Neural crest cell (in vitro differentiated cells): ENCODE measurements around the gene CATSPERZ. TPM values are rescaled to one million over a fixed set of nuclear protein-coding genes. Genes with fewer than 3 reads are reported as not detected.
A peak's percentile ranks its signal among the peaks of the same experiment; 100 is the strongest.
"Not testable (repeated sequence)": the region's sequence is repeated elsewhere in the genome, so short reads cannot be mapped to it uniquely, and the experiment has no call there.

Experiments used
- DNase-seq: peaks from one replicate; pipeline ENCODE4 v3.0.0; 2021; ENCODE audit warnings: low read depth, mixed read lengths, low spot score
- H3K27ac Mint-ChIP-seq: one replicate; pipeline ENCODE4 v1.8.0; 2021; ENCODE audit warnings: mild to moderate bottlenecking, mixed read lengths; ENCODE audit not compliant: unreplicated experiment
- H3K27me3 Mint-ChIP-seq: 2 replicates; pipeline ENCODE4 v1.8.0; 2021; ENCODE audit warnings: low read depth, mild to moderate bottlenecking, mixed read lengths
- H3K36me3 Mint-ChIP-seq: 2 replicates; pipeline ENCODE4 v1.8.0; 2021; ENCODE audit warnings: low read depth, mild to moderate bottlenecking, mixed read lengths
- H3K4me1 Mint-ChIP-seq: 2 replicates; pipeline ENCODE4 v1.8.0; 2021; ENCODE audit warnings: mixed read lengths
- H3K4me3 Mint-ChIP-seq: one replicate; pipeline ENCODE4 v1.8.0; 2021; ENCODE audit warnings: mild to moderate bottlenecking, mixed read lengths
- H3K9me3 Mint-ChIP-seq: 2 replicates; pipeline ENCODE4 v1.8.0; 2021; ENCODE audit warnings: mixed read lengths
- CTCF ChIP-seq: fragments of 200-600 bp; sonication (generic); conservative IDR thresholded peaks from 2 replicates; pipeline ENCODE4 v1.5.0; 2021; ENCODE audit warnings: antibody characterized with exemption, mild to moderate bottlenecking
- total RNA-seq: library from RNA; stranded (reverse); gene quantifications from 2 replicates; pipeline ENCODE4 v1.2.1, GENCODE V29; 2021

Gene CATSPERZ
- total RNA-seq, 1 donor from 2014 or later = not detected

GRCh38 chr11:64313491-64314145 lies 13.5 kb downstream of the CATSPERZ start:
- no peaks in the 10 kb centered on the region for H3K27me3 Mint-ChIP-seq
- no peak overlapping the region for H3K27ac Mint-ChIP-seq
- peaks cover 26% of the 10 kb centered on the region for H3K4me1 Mint-ChIP-seq
- DNase-seq = no peak
- no peak for TF ChIP-seq CTCF
- no peaks in the 10 kb centered on the region for H3K9me3 Mint-ChIP-seq
- peak overlapping the region; percentile 76 for H3K4me3 Mint-ChIP-seq
- no peaks in the 10 kb centered on the region for H3K36me3 Mint-ChIP-seq

GRCh38 chr11:64314146-64314804 lies 14.1 kb downstream of the CATSPERZ start:
- no peak for DNase-seq
- Mint-ChIP-seq H3K27ac (peak overlapping the region; percentile 93), H3K4me3 (peak overlapping the region; percentile 79), H3K27me3 (no peaks in the 10 kb centered on the region), H3K36me3 (no peaks in the 10 kb centered on the region), H3K4me1 (peaks cover 31% of the 10 kb centered on the region), H3K9me3 (no peaks in the 10 kb centered on the region)
- TF ChIP-seq CTCF = peak; percentile 41

DNA sequence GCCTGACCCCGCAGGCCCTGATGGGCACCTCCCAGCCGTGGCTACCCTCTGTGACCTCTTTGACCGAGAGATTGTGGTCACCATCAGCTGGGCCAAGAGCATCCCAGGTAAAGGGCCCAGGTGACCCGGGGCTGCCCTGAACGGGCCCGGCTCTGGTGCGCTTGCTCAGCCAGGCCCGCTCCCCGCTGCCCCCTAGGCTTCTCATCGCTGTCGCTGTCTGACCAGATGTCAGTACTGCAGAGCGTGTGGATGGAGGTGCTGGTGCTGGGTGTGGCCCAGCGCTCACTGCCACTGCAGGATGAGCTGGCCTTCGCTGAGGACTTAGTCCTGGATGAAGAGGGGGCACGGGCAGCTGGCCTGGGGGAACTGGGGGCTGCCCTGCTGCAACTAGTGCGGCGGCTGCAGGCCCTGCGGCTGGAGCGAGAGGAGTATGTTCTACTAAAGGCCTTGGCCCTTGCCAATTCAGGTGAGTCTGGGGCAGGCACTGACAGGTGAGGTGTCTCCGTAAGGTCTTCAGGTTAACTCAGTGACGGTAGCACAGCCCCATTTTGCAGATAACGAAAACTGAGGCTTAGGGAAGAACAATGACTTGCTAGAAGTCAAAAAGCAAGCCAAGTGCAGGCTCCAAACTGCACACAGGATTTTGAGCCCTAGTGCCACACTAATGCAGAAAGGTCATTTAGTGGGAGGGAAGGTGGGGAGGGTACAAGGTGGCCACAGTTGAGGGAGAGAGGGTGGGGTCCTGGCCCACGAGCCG lies 14.8 kb downstream of the CATSPERZ start:
- H3K9me3 Mint-ChIP-seq = no peaks in the 10 kb centered on the region

DNA sequence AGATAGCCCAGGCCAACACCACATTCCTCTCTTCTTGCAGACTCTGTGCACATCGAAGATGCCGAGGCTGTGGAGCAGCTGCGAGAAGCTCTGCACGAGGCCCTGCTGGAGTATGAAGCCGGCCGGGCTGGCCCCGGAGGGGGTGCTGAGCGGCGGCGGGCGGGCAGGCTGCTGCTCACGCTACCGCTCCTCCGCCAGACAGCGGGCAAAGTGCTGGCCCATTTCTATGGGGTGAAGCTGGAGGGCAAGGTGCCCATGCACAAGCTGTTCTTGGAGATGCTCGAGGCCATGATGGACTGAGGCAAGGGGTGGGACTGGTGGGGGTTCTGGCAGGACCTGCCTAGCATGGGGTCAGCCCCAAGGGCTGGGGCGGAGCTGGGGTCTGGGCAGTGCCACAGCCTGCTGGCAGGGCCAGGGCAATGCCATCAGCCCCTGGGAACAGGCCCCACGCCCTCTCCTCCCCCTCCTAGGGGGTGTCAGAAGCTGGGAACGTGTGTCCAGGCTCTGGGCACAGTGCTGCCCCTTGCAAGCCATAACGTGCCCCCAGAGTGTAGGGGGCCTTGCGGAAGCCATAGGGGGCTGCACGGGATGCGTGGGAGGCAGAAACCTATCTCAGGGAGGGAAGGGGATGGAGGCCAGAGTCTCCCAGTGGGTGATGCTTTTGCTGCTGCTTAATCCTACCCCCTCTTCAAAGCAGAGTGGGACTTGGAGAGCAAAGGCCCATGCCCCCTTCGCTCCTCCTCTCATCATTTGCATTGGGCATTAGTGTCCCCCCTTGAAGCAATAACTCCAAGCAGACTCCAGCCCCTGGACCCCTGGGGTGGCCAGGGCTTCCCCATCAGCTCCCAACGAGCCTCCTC lies 15.7 kb downstream of the CATSPERZ start:
- H3K27me3 Mint-ChIP-seq, H3K36me3 Mint-ChIP-seq, DNase-seq, H3K27ac Mint-ChIP-seq, H3K9me3 Mint-ChIP-seq: not testable (repeated sequence)
- Mint-ChIP-seq H3K4me1 (peaks cover 33% of the 10 kb centered on the region), H3K4me3 (peak overlapping the region; percentile 94)

More for the DNA sequence above, 14.8 kb downstream of the CATSPERZ start:
- Mint-ChIP-seq H3K4me1 (peaks cover 33% of the 10 kb centered on the region), H3K36me3 (no peaks in the 10 kb centered on the region), H3K4me3 (peak overlapping the region; percentile 79), H3K27me3 (no peaks in the 10 kb centered on the region), H3K27ac (no peak overlapping the region)
- no peak for DNase-seq
- no peak for TF ChIP-seq CTCF

DNA sequence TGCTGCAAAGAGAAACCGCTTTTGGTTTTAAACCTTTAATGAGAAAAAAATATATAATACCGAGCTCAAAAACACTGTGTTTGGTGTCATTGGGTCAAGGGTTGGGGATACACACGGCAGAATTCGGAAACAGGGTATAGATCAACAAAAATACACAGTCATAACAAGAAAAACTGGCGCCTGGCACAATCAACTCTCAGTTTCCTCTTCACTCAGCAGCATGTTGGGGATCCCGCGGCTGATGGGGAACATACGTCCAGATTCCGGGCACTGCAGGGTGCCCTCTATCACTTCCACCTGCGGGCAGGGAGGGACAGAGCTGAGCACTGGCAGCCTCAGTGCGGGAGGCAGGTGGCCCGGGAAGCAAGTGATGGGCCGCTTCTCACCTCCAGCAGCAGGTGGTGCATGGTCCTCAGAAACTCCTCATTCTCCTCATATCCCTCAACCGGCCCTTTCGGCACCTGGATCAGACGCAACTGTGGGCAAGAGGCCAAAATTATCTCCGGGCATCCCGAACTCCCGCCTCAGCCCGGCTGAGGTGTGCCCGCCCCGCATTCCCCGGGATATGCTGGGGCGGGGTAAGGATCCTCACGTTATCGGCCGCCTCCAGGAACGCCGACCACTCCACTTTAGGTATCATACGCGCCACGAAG lies 16.6 kb downstream of the CATSPERZ start:
- no peaks in the 10 kb centered on the region for H3K27me3 Mint-ChIP-seq
- no peak for DNase-seq

More for the DNA sequence above, 16.6 kb downstream of the CATSPERZ start:
- Mint-ChIP-seq H3K4me3 (peak overlapping the region; percentile 94), H3K36me3 (peaks cover 3% of the 10 kb centered on the region), H3K4me1 (peaks cover 33% of the 10 kb centered on the region), H3K9me3 (no peaks in the 10 kb centered on the region), H3K27ac (peak overlapping the region; percentile 99)
- TF ChIP-seq CTCF = no peak
